Suprapubic skin (tissue), 4 donors: ENCODE results near the gene MUC4. TPM values are rescaled to one million over a fixed set of nuclear protein-coding genes. Genes with fewer than 3 reads are reported as not detected.

ENCODE experiments used
- DNase-seq, 2 donors: peaks; one replicate each; pipeline ENCODE4 v3.0.0-alpha.2; 2019; ENCODE audit warnings: low spot score in 2 of 2
- H3K27ac ChIP-seq: fragments of 200-600 bp; sonication (generic); one replicate; pipeline ENCODE4 v1.5.1; 2019
- H3K27me3 ChIP-seq: fragments of 200-600 bp; sonication (generic); one replicate; pipeline ENCODE4 v1.5.1; 2019
- H3K36me3 ChIP-seq: fragments of 200-600 bp; sonication (generic); one replicate; pipeline ENCODE4 v1.5.1; 2019
- H3K4me1 ChIP-seq: fragments of 200-600 bp; sonication (generic); one replicate; pipeline ENCODE4 v1.5.1; 2019
- H3K4me3 ChIP-seq: fragments of 200-600 bp; sonication (generic); one replicate; pipeline ENCODE4 v1.5.1; 2019; ENCODE audit warnings: mild to moderate bottlenecking
- H3K9me3 ChIP-seq: fragments of 200-600 bp; sonication (generic); one replicate; pipeline ENCODE4 v1.5.1; 2019
- CTCF ChIP-seq, 2 donors: fragments of 200-600 bp in 1 of 2; fragments of 450-650 bp in 1 of 2; sonication (generic) in 1 of 2; IDR thresholded peaks; one replicate each; pipeline ENCODE4 v1.5.1; 2016 to 2019; ENCODE audit warnings: antibody characterized with exemption in 2 of 2, mild to moderate bottlenecking in 1 of 2, moderate library complexity in 1 of 2
- EP300 ChIP-seq: sonication (generic); formaldehyde crosslinking; IDR thresholded peaks from one replicate; pipeline ENCODE4 v1.6.1; 2017; ENCODE audit warnings: antibody characterized with exemption
- POLR2A ChIP-seq, 2 donors: fragments of 450-650 bp; IDR thresholded peaks; one replicate each; pipeline ENCODE4 v1.6.1; 2017; ENCODE audit warnings: antibody characterized with exemption in 2 of 2, mild to moderate bottlenecking in 2 of 2, moderate library complexity in 2 of 2
- POLR2AphosphoS5 ChIP-seq, 3 donors: sonication (generic); formaldehyde crosslinking; IDR thresholded peaks; one replicate each; pipeline ENCODE4 v1.6.1; 2017; ENCODE audit warnings: antibody characterized with exemption in 3 of 3
- WGBS: methylation state at CpG from one replicate; pipeline ENCODE4 v1.1.5; 2018; 5-methylcytosine and 5-hydroxymethylcytosine counted together
- total RNA-seq, 4 donors: library from RNA; depleted of rRNA; stranded (reverse); fragments of >200 nt; gene quantifications; one replicate each; pipeline ENCODE4 v1.1.0, GENCODE V29; 2016

The MUC4 gene
- total RNA-seq, 4 donors from 2014 or later = not detected

GRCh38 chr3:195701042-195701915 is 110.5 kb downstream of the MUC4 start:
- no peak for TF ChIP-seq POLR2A (IDR thresholded peaks at IDR 0.05)
- 72% methylated on average over 9 of the region's 9 CpGs for WGBS

DNA sequence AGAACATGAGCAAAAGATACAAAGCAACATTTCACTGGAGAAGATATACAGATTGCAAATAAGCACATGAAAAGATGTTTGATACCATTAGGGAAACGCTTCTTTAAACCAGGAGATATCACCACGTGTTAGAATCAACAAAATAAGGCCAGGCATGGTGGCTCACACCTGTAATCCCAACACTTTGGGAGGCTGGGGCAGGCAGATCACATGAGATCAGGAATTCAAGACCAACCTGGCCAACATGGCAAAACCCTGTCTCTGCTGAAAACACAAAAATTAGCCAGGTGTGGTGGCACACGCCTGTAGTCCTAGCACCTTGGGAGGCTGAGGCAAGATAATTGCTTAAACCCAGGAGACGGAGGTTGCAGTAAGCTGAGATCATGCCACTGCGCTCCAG is 111.4 kb downstream of the MUC4 start:
- no peak overlapping the region for H3K4me3 ChIP-seq
- H3K4me1 ChIP-seq = peaks cover 12% of the 10 kb centered on the region
- no peak overlapping the region for H3K27ac ChIP-seq
- peaks cover 18% of the 10 kb centered on the region for H3K36me3 ChIP-seq
- WGBS = 93% methylated on average over 5 of the region's 5 CpGs
- TF ChIP-seq EP300 (no peak), POLR2AphosphoS5 (IDR thresholded peaks at IDR 0.05) (no peak), POLR2A (IDR thresholded peaks at IDR 0.05) (no peak), CTCF (IDR thresholded peaks at IDR 0.05) (no peak)
- no peaks in the 10 kb centered on the region for H3K9me3 ChIP-seq
- H3K27me3 ChIP-seq = no peaks in the 10 kb centered on the region
- peak in 1 of 2 donors; percentile 41 for DNase-seq

More at GRCh38 chr3:195701042-195701915, 110.5 kb downstream of the MUC4 start:
- peaks cover 16% of the 10 kb centered on the region for H3K36me3 ChIP-seq
- H3K9me3 ChIP-seq = no peaks in the 10 kb centered on the region
- no peak overlapping the region for H3K27ac ChIP-seq
- peaks cover 12% of the 10 kb centered on the region for H3K4me1 ChIP-seq
- no peaks in the 10 kb centered on the region for H3K27me3 ChIP-seq
- H3K4me3 ChIP-seq = no peak overlapping the region
- DNase-seq = peak in 1 of 2 donors; percentile 79

DNA sequence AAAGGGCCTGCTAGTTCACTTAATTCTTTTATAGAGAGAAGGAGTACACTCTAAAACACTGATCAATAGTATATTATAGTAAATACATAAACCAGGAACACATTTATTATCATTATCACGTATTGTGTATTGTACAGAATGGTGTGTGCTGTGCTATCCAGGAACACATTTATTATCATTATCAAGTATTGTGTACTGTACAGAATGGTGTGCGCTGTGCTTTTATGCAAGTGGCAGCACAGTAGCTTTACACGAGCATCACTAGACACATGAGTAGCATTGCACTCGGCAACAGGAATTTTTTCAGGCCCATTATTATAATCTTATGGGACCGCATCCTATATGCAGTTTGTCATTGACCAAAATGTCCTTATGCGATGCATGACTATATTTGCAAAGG is 111.9 kb downstream of the MUC4 start:
- no peak overlapping the region for H3K27ac ChIP-seq
- 80% methylated on average over 6 of the region's 6 CpGs for WGBS
- no peak overlapping the region for H3K4me3 ChIP-seq
- peak in 1 of 2 donors; percentile 4 for DNase-seq
- H3K9me3 ChIP-seq = no peaks in the 10 kb centered on the region
- TF ChIP-seq CTCF (IDR thresholded peaks at IDR 0.05) (no peak), EP300 (no peak), POLR2A (IDR thresholded peaks at IDR 0.05) (no peak), POLR2AphosphoS5 (IDR thresholded peaks at IDR 0.05) (no peak)
- H3K27me3 ChIP-seq = no peaks in the 10 kb centered on the region
- H3K4me1 ChIP-seq = peaks cover 12% of the 10 kb centered on the region
- H3K36me3 ChIP-seq = peaks cover 18% of the 10 kb centered on the region

DNA sequence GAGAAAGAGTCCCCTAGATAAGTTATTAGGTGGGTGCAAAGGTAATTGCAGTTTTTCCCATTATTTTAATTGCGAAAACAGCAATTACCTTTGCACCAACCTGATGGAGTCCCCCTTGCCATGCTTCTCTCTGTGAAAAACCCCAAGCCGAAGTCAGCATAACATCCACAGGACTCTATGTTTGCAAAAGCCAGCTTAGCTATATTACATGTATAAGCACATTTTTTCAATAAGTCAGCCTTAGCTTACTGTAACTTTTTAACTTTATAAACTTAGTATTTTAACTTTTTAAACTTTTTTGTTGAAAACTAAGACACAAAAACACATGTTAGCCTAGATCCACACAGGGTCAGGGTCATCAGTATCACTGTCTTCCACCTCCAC is 112.3 kb downstream of the MUC4 start:
- 85% methylated on average over 2 of the region's 2 CpGs for WGBS
- no peak for TF ChIP-seq EP300
- TF ChIP-seq POLR2A (IDR thresholded peaks at IDR 0.05) = no peak
- no peak for TF ChIP-seq POLR2AphosphoS5 (IDR thresholded peaks at IDR 0.05)
- no peak for TF ChIP-seq CTCF (IDR thresholded peaks at IDR 0.05)
- Histone ChIP-seq H3K9me3 (no peaks in the 10 kb centered on the region), H3K27me3 (no peaks in the 10 kb centered on the region), H3K36me3 (peaks cover 23% of the 10 kb centered on the region), H3K4me3 (no peak overlapping the region), H3K27ac (no peak overlapping the region), H3K4me1 (peaks cover 12% of the 10 kb centered on the region)
- DNase-seq = no peak

DNA sequence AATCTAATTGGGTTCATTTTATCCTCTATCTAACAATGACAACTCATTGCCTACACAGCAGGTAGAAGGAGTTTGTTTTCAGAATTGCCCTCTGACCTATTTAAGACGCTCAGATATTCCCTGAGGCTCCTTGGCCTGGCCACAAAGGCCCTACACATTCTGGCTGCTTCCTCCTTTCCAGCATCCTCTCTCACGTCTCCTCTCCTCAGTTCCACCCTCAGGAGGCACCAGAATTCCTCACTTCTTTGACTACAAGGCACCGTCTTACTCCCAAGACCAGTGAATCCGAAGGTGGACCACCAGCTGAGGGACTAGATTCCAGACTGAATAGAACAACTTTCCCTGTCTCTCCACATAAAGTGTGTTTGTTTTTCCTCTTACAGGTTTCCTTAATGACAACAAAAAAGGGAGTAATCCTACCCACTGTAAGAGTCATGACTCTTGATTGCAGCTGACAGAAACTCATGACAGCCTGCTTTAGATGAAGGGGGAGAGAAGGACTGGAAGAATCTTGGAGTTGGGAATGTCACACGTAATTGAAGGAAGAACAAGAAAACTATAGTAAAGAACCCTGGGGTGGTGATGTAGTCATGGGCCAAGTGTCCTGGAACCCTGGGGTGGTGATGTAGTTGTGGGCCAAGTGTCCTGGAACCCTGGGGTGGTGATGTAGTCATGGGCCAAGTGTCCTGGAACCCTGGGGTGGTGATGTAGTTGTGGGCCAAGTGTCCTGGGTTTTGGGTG is 112.9 kb downstream of the MUC4 start:
- H3K36me3 ChIP-seq = peaks cover 28% of the 10 kb centered on the region
- H3K4me1 ChIP-seq = peaks cover 12% of the 10 kb centered on the region
- no peaks in the 10 kb centered on the region for H3K9me3 ChIP-seq
- peak overlapping the region; percentile 10 for H3K27ac ChIP-seq
- WGBS = 61% methylated on average over 5 of the region's 5 CpGs
- TF ChIP-seq CTCF (IDR thresholded peaks at IDR 0.05) (no peak), EP300 (no peak), POLR2AphosphoS5 (IDR thresholded peaks at IDR 0.05) (no peak), POLR2A (IDR thresholded peaks at IDR 0.05) (no peak)
- H3K27me3 ChIP-seq = no peaks in the 10 kb centered on the region
- DNase-seq = peak in 1 of 2 donors; percentile 21
- H3K4me3 ChIP-seq = no peak overlapping the region
